Erythroblast (primary cell): ENCODE measurements around the gene LGALSL.

Experiments
- GATA1 ChIP-seq: IDR thresholded peaks from 2 replicates; pipeline ENCODE4 v1.6.1; 2011; ENCODE audit warnings: low read depth, mild to moderate bottlenecking, control low read depth, low read length, moderate library complexity
- POLR2A ChIP-seq: IDR thresholded peaks from 2 replicates; pipeline ENCODE4 v1.6.1; 2011; ENCODE audit warnings: mild to moderate bottlenecking, low read length

- TF ChIP-seq POLR2A (no peak), GATA1 (no peak)
Measured at GRCh38 chr2:64489081-64489751, 35.3 kb downstream of the LGALSL start.
